Uterus (tissue), 2 donors: Measurements from ENCODE around the gene ANP32B.

Experiments used
- CTCF ChIP-seq, 4 experiments: fragments of 200-600 bp in 2 of 4; fragments of 450-650 bp in 2 of 4; sonication (generic) in 2 of 4; IDR thresholded peaks; one replicate each; pipeline ENCODE4 v1.5.1; 2016 to 2019; ENCODE audit warnings: antibody characterized with exemption in 4 of 4, mild to moderate bottlenecking in 2 of 4, moderate library complexity in 1 of 4
- POLR2A ChIP-seq, 2 donors: fragments of 450-650 bp; IDR thresholded peaks; one replicate each; pipeline ENCODE4 v1.6.1; 2016; ENCODE audit warnings: antibody characterized with exemption in 2 of 2, mild to moderate bottlenecking in 1 of 2, moderate library complexity in 1 of 2

- peak; percentile 46 to 97 (median 94) for TF ChIP-seq CTCF (IDR thresholded peaks at IDR 0.05)
- TF ChIP-seq POLR2A (IDR thresholded peaks at IDR 0.05), result peak; percentile 50 to 65
Observed at GRCh38 chr9:97982683-97983588, at the start of gene ANP32B.
